HG02642 (cell line): ENCODE data around the gene CCDC93.
"Not testable (repeated sequence)": the region's sequence is repeated elsewhere in the genome, so short reads cannot be mapped to it uniquely, and the experiment has no call there.

Experiments used
- ATAC-seq: cut with Tn5 transposase; IDR thresholded peaks from one replicate; pipeline ENCODE4 v1.9.1; 2021; ENCODE audit warnings: mild to moderate bottlenecking; ENCODE audit not compliant: unreplicated experiment, poor library complexity

Gene CCDC93

GRCh38 chr2:117931978-117932377 lies 81.9 kb downstream of the CCDC93 start:
- ATAC-seq, result no peak

GRCh38 chr2:117931266-117931665 lies 82.6 kb downstream of the CCDC93 start:
- no peak for ATAC-seq

GRCh38 chr2:117930775-117931174 lies 83.1 kb downstream of the CCDC93 start:
- no peak for ATAC-seq

- not testable (repeated sequence) for ATAC-seq
These were observed 90.4 kb downstream of the CCDC93 start for GRCh38 chr2:117923471-117923870.

- ATAC-seq, result no peak
These were observed 92.3 kb downstream of the CCDC93 start for GRCh38 chr2:117921520-117921919.

- ATAC-seq, result no peak
These were observed 95.3 kb downstream of the CCDC93 start for GRCh38 chr2:117918608-117919007.

- ATAC-seq, result no peak
These were observed 96.5 kb downstream of the CCDC93 start for GRCh38 chr2:117917223-117917917.

- no peak for ATAC-seq
These were observed 110.9 kb downstream of the CCDC93 start for GRCh38 chr2:117902933-117903332.

GRCh38 chr2:117888897-117889296 lies 125.0 kb downstream of the CCDC93 start:
- no peak for ATAC-seq

GRCh38 chr2:117885308-117885707 lies 128.6 kb downstream of the CCDC93 start:
- ATAC-seq, result no peak

GRCh38 chr2:117879003-117879402 lies 134.9 kb downstream of the CCDC93 start:
- no peak for ATAC-seq

GRCh38 chr2:117875786-117876185 lies 138.1 kb downstream of the CCDC93 start:
- ATAC-seq, result no peak
